GM18507 (cell line): ENCODE data around the gene CCR5AS.

Experiments
- DNase-seq: peaks from one replicate; pipeline ENCODE4 v3.0.0; 2011; ENCODE audit warnings: low read depth; ENCODE audit not compliant: insufficient read length; ENCODE audit errors: extremely low spot score
- FAIRE-seq: peaks from 2 replicates; lab custom pipeline; 2011; peaks lifted over from hg19 to GRCh38; lab: Jason Lieb, UNC

The CCR5AS gene

DNA sequence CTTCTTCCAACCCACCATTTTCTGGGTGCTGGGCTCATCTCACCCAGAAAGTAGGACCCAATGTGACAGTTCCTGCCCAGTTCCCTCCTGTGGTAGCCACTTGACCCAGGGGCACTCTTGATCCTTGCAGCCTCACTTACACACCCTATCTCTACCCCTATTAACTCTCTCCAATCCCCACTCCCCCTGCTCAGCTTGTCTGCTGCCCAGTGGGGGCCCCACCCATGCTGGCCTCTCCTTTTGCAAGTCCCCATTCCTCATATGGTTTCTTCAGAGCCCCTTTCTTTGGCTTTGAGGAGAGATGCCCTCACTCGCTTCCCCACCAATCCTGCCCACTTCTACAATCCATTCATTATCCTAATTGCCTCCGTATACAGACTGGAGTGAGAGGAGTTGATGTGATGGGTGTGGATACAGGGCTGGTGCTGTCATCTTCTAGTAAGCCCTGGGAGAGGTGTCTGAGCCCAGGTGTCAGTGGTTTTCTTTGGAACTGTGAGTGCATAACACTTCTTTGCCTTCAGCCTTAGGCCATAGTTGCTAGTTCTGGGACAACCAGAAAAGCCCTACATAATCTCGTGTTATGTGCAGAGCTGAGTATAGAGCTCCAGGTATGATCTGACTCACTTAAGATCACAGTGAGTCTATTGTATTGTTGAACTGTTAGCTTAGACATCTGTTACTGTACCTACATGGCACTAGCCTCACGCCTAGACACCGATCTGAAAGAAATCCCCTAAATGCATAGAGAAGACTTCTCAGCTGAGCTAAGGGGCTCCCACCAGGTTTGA, 40.9 kb downstream of the CCR5AS start:
- DNase-seq (no peak), FAIRE-seq (no peak)

DNA sequence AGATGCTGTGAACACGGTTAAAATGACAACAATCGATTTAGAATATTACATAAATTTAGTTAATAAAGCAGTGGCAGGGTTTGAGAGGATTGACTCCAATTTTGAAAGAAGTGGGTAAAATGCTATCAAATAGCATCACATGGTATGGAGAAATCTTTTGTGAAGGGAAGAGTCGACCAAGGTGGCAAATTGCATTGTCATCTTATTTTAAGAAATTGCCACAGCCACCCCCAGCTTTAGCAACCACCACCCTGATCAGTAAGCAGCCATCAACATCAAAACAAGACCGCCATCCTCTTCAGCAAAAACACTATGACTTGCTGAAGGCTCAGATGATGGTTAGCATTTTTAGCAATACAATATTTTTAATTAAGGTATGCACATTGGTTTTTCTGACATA, 41.8 kb downstream of the CCR5AS start:
- FAIRE-seq (no peak), DNase-seq (no peak)

DNA sequence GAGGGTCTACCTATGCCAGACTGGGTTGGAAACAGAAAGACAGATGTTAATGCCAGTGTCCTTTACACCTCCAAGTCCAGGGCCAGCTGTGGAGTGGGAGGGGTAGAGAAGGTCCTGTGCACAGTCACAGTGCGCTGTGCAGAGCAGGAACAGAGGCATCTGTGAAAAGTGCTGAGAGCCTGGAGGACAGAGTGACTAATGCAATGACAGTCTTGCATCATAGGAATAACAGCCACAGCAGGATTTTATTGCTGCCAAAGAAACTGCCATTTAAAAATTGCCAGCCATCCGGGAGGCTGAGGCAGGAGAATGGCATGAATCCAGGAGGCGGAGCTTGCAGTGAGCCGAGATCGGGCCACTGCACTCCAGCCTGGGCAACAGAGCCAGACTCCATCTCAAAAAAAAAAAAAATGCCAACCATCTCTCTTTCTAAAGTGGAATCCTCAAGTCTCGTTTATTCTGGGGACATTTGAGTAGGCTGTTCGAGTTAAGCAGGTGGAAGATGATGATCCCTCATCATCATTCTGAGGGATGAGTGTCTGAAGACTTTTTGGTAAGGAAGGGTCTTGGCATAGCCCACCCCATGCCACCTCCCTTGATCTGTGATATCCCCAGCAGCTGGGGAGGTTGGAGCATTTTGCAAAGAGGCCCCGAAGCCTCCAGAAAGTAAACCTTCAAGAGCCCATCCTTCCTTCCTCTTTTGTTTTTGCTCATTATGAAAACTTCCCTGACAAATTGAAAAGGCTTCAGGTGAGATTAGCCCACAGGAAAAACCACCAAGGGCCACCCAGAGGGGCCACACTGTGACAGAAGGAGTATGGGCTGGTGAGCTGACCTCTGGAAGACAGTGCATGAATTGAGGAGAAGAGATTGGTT, 45.2 kb downstream of the CCR5AS start:
- no peak for DNase-seq
- peak; percentile 76 for FAIRE-seq

DNA sequence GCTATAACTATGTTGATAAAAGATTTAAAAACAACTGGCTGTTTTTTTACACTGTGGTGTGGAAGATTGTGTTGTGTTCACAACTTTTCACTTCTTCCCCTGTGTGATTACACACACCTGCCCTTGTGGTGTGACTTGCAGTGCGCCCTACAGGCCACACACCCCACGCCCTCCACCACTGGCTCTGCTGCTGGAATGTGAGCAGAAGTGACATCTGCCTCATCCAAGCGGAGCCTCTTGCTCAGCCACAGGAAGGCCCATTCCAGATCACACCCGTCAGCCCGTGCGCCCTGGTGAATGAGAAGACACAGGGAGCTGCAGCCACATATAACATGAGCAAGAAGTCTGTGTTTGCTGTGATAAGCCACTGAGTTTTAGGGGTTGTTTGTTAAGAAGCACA, 46.0 kb downstream of the CCR5AS start:
- FAIRE-seq (no peak), DNase-seq (no peak)

DNA sequence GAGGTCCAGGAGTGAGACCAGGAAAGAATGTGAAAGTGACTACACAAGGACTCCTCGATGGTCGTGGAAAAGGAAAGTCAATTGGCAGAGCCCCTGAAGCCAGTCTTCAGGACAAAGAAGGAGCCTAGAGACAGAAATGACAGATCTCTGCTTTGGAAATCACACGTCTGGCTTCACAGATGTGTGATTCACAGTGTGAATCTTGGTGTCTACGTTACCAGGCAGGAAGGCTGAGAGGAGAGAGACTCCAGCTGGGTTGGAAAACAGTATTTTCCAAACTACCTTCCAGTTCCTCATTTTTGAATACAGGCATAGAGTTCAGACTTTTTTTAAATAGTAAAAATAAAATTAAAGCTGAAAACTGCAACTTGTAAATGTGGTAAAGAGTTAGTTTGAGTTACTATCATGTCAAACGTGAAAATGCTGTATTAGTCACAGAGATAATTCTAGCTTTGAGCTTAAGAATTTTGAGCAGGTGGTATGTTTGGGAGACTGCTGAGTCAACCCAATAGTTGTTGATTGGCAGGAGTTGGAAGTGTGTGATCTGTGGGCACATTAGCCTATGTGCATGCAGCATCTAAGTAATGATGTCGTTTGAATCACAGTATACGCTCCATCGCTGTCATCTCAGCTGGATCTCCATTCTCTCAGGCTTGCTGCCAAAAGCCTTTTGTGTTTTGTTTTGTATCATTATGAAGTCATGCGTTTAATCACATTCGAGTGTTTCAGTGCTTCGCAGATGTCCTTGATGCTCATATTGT, 47.0 kb downstream of the CCR5AS start:
- peak; percentile 85 for FAIRE-seq
- DNase-seq = no peak

DNA sequence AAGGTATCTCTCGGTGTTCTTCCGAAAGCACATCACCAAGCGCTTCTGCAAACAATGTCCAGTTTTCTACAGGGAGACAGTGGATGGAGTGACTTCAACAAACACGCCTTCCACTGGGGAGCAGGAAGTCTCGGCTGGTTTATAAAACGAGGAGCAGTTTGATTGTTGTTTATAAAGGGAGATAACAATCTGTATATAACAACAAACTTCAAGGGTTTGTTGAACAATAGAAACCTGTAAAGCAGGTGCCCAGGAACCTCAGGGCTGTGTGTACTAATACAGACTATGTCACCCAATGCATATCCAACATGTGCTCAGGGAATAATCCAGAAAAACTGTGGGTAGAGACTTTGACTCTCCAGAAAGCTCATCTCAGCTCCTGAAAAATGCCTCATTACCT, 48.4 kb downstream of the CCR5AS start:
- DNase-seq (no peak), FAIRE-seq (no peak)

DNA sequence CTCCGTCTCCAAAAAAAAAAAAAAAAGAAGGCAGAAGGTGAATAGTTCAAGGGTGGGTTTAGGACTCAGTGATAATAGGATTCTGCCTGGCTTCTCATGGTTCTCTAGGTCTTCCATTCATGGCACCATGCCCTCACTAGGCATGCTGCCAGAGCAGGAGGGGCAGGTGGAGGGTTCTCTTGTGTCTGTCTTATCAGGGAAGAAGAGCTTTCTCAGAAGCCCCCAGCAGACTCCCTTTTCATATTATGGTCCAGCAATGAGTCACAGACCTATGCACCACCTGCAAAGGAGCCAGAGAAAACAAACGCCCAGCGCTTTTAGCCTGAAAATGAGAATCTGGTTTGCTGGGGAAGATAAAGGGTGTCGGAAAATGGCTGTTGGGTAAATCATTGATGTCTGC, 50.0 kb downstream of the CCR5AS start:
- no peak for FAIRE-seq
- DNase-seq = no peak

DNA sequence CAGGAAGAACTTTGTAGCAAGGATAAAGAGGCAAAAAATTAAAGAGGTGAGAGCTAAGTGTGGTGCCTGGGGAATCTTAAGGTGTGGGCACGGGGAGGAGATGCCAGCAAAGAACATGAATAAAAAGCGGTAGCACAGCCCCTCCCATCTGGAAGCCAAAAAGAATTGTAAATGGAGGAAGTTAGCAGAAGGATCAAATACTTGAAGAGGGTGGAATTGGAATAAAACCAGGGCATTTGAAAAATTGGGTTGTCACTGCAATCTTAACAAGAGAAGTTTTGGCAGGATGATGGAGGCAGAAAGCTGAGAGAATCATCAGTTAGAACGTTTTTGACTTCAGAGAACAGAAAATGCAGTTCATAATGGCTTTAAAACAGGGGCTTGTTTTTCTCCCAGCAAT, 50.6 kb downstream of the CCR5AS start:
- FAIRE-seq = no peak

DNA sequence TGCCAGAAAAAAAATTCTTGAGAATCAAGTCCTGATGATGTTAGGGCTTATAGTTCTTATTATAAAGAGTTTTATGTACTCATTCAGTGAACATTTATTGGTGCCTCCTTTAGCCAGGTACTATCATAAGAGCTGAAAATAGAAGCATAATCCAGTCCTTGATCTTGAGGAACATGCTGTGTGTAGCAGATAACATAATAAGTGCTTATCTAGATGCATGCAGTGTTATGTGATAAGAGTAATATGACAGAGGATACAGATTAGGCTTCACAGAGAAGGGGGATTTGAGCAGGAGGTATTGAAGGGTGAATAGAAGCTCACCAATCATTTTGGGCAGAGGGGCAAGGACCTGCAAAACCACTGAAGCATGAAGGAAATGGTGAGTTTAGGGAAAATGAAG, 51.9 kb downstream of the CCR5AS start:
- DNase-seq (no peak), FAIRE-seq (no peak)

More for the DNA sequence above, 50.6 kb downstream of the CCR5AS start:
- DNase-seq = no peak

DNA sequence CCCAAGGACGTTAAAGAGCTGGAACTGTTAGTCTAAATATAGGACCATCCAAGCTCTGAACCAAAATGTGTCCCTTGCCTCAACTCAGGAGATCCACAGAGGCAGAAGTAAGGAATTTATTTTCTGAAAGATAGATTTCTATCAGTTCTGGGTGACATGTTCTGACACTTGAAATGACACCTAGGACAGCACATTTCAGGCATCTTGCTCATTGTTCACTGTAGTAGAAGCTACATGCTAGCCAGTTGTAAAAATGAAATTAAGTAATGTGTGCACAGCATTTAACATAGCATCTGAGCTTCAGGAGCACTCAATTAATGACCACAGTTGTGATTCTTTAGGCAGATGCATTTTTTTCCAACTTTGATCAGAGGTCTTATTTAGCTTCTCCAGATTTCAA, 52.4 kb downstream of the CCR5AS start:
- FAIRE-seq (no peak), DNase-seq (no peak)

DNA sequence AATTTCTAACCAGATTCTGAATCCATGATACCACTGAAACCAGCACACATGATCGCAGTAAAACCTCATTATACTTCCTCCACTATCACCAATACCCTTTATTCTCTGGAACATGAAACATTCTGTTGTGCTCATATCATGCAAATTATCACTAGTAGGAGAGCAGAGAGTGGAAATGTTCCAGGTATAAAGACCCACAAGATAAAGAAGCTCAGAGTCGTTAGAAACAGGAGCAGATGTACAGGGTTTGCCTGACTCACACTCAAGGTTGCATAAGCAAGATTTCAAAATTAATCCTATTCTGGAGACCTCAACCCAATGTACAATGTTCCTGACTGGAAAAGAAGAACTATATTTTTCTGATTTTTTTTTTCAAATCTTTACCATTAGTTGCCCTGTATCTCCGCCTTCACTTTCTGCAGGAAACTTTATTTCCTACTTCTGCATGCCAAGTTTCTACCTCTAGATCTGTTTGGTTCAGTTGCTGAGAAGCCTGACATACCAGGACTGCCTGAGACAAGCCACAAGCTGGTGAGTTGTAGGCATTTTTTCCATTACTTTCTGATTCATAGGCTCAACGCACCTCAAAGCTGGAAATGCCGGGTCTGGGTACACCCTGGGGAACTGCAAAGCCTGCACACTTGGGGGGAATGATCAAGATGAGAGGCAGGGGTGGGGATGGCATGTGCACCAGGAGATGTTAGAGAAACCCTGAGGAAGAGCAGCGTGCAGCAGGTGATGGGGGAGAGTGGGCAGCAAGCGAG, 53.0 kb downstream of the CCR5AS start, which contains the start of gene CCR2:
Gene CCR2 (plus strand): TSS at position 465 of the 764 bp plus-strand sequence. CDS start 3,417 bp downstream, outside the sequence.
- FAIRE-seq (no peak), DNase-seq (no peak)

DNA sequence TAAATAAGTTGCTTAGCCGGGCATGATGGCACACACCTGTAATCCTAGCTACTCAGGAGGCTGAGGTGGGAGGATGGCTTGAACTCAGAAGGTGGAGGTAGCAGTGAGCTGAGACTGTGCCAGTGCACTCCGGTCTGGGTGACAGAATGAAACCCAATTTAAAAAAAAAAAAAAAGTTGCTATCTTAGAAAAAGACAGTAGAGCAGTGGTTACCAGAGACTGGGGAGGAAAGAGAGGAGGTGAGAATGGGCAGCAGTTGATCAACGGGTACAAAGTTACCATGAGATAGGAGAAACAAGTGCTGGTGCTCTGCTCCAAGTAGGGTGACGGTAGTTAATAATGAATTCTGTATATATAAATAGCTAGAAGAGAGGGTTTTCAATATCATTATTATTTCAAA, 53.8 kb downstream of the CCR5AS start:
- DNase-seq = no peak
- no peak for FAIRE-seq

DNA sequence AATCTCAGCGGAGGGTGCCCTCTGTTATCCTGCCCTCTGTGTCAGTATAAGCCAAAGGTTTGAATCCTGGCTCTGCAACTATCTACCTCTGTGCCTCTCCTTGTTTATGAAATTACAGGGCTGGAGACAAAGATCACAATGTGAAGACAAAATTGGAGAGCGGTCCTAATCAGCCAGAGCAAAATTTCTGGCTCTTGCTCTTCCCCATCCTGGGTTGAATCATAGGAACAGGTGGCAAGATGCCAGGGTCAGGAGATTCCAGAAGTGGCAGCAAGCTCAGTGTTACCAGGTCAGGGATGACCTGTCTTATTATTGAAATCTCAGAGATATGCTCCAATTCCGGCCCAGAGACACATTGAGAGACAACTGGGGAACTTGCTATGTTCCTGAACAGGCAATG, 55.2 kb downstream of the CCR5AS start:
- DNase-seq (no peak), FAIRE-seq (no peak)

DNA sequence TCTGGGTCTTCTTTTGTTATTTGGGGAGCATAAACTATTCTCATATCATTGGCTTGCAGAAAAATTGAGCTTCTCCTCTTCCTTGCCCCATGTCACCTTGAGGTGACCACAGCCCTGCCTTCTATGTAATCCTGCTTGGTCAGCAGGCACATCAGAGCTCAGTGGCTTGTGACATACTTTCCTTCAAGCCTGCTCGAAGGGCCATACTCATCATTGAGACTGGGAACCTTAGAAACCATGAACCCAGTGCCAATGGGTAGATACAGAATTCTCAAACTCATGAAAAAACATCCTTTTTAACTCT, 56.7 kb downstream of the CCR5AS start:
- no peak for FAIRE-seq
- DNase-seq = no peak

DNA sequence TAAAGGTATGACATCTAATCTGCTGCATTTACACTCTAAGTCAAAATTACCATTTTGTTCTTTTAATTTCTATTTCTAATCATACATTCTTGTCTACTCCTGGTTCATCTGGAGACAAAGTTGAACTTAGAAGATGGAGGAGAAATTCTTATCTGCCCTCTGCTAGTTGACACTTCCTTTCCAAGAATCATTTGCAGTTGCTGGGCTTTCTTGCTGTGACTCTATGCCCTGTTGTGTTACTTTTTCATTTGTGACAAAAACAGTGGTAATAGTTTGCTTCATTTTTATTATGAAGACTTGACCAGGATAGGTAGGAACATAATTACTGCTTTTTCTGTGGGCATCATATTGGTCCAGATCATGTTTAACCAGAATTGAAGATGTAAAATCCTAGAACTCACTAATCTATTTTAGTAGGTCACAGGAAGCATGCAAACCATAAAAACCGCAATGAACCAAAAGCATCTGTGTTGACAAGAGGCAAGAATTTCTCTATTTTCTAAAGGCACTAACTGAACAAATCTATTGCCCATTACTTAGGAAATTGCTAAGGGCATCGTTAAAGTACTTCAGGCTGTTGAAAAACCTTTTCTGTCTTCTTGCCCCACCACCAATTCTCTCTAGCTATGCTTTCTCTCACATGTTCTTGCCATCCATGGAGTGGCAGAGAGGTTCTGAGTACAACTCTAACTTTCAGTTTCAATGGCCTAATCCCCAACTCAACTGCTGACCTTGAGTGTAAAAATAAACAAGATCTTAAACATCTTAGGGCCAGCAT, 57.2 kb downstream of the CCR5AS start:
- DNase-seq = no peak
- FAIRE-seq = peak; percentile 87

DNA sequence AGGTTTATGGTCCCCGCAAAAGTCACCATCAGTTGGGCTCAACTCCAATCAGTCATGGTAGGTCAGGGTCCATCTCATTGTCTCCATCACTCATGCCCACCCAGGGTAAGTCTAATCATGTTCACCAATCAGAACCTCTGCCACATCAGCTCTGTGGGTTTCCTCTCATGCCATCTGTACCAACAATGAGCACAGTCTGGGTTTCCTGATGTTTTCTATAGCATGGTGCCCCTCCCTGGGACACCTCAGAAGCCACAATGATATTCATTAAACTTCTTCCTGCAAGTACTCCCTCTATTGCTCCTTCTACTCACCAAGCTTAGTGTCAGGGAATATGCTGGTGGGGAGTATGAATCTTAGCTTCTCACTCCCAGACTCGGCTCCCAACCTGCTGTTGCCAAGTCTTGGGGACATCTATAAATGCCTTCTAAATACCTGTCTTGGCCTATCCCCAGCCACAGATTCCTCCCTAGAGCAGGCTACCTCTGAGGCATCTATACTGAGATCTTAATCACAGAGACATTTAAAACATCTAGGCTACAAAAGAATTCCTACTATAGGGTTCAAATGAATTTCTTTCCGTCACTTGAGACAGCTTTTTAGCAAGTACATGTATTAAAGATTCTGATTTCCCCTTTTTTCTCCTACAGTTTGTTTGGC, 57.9 kb downstream of the CCR5AS start:
- DNase-seq (no peak), FAIRE-seq (no peak)

DNA sequence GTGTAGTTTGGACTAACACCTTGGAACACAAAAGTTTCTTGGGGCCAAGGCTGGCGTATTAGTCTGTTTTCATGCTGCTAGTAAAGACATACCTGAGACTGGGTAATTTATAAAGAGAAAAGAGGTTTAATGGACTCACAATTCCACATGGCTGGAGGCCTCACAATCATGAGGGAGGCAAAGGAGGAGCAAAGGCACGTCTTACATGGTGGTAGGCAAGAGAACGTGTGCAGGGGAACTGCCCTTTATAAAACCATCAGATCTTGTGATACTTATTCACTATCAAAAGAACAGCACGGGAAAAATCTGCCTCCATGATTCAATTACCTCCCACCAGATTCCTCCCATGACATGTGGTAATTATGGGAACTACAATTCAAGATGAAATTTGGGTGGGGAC, 62.4 kb downstream of the CCR5AS start:
- DNase-seq (no peak), FAIRE-seq (no peak)

DNA sequence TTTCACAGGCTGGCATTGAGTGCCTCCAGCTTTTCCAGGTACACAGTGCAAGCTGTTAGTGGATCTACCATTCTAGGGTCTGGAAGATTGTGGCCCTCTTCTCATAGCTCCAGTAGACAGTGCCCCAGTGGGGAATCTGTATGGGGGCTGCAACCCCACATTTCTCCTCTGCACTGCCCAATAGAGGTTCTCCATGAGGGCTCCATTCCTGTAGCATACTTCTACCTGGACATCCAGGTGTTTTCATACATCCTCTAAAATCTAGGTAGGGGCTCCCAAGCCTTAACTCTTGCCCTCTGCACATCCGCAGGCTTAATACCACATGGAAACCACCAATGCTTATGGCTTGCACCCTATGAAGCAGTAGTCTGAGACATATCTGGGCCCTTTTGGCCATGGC, 68.0 kb downstream of the CCR5AS start:
- DNase-seq (no peak), FAIRE-seq (no peak)
